ENCODE data around the gene OSBPL3.
A peak's percentile ranks its signal among the peaks of the same experiment; 100 is the strongest.
"Not testable (repeated sequence)": the region's sequence is repeated elsewhere in the genome, so short reads cannot be mapped to it uniquely, and the experiment has no call there.

OSBPL3 gene

DNA sequence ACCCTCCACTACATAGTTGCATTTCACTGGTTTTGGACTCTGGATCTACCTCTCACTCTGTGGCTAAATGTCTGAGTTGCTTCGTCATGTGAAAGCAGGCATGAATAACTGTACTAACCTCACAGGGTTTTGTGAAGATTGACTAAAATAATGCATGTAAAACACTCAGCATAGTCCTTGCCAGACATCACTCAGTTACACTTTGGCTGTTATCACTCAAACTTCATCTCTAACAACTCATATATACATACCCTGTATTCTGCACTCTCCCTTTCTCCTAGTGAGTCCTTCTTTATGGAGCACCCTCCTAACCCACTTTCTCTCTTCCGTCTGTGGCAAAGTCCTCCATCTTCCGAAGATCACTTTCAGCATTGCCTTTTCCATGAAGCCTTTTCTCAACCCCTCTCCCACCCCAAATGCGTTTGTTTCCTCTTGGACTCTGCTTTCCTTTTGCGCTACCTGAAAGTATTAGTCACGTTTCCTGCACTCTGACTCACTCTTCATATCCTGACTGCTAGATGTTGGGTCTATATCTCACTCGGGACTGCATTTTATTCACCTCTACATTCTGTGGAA, 72.6 kb downstream of the OSBPL3 start:
- H3K4me3 ChIP-seq (ENCODE audit: low read length): peak overlapping the region; percentile 29; the same call in 1 of the 2 replicates
- DNase-seq (ENCODE audit: low read depth, low spot score): peak; percentile 62

DNA sequence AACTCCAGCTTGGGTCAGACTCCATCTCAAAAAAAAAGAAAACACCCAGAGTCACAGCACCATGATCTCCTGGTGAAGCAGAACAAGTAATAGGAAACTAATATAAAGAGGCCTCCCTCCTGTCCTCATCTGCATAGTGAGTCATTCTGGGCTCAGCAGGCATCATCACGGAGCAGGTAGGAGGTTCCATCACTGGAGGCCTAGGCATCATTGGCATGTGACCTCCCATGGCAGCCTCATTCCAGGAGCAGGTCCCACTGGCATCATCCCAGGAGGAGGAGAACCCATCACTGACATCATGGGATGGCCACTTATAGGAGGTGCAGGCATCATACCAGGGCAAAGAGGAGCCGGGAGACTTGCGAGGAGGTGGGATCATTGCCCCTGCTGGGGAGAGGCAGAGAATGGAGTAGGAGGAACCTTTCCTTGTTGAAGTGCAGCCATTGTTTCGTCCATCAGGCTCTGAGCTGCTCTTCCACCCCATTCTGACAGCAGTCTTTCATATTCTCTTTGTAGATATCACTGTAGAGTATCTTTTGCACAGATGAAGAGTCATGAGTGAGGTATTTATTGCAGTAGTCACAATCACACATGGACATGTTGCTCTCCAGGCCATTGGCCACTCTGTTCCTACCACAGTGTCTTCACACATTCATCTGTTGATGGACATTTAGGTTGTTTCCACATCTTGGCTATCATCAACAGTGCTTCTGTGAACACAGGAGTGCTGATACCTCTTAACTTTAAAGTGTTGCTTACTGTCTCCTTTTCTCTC, 73.8 kb downstream of the OSBPL3 start:
- H3K4me3 ChIP-seq (ENCODE audit: low read length): no peak overlapping the region
- no peak for DNase-seq (ENCODE audit: low read depth, low spot score)

DNA sequence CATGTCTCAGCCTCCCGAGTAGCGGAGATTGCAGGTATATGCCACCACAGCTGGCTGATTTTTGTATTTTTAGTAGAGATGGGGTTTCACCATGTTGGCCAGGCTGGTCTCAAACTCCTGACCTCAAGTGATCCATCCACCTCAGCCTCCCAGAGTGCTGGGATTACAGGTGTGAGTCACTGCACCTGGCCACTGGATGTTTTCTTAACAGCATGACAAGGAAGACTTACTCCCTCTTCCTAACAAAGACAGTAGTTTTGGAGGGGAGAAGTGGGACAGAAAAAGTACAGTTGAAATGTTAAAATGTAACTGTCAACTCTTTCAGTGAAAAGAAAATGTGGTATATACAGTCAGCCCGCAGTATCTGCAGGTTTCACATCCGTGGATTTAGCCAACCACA, 76.0 kb downstream of the OSBPL3 start:
- not testable (repeated sequence) for DNase-seq (ENCODE audit: low read depth, low spot score); H3K4me3 ChIP-seq (ENCODE audit: low read length)

DNA sequence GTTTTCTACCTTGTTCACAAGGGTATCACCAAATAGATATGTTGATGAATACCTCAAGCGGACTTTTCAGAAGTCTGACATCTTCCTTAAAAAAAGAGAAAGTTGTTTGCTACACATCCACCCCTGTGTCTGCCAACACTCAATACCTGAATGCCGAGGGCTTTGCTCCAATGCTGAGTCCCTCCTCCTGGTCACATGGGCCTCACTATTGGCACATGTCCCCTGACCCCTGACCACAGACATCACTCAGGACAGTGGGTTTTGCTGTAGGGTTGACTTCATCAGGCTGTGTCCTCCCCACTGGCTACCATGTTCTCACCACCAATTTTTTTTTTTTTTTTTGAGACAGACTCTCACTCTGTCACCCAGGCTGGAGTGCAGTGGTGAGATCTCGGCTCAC, 76.4 kb downstream of the OSBPL3 start:
- no peak overlapping the region for H3K4me3 ChIP-seq (ENCODE audit: low read length)
- DNase-seq (ENCODE audit: low read depth, low spot score): no peak

DNA sequence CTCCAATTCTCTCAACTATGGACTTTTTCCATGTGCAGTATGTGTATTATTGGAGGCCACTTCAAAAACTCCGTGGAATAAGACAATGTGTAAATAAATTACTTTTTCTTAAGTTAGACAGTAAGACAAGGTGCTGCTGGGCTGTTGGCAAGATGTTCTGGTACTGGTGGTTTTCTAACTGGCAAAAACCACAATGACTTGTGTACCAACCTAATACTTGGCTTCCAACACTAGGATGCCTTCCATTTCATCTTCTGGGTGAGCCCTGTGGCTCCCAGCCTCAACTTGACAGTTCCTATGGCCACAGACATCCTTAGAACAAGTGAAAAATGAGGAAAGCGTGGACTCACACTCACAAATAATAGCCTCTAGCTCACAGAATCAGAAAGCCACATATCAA, 77.0 kb downstream of the OSBPL3 start:
- peak; percentile 62 for DNase-seq (ENCODE audit: low read depth, low spot score)
- peak overlapping the region; percentile 9; the same call in 1 of the 2 replicates for H3K4me3 ChIP-seq (ENCODE audit: low read length)

DNA sequence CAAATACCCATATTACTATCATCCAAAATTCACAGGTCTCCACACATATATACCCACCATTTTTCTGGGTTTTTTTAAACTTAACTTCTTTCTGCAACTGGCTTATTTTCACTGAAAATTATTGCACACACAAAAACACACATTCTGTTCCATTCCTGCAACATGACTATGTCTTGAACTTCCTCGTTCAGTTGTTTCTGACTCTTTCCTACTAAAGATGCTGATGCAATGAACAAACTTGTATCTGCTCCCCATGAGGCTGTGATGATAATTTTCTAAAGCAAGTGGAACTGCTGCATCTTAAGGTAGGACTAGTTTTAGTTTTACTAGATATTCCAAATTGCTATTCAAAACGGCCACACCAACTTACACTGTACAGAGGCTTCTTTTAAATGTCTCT, 77.7 kb downstream of the OSBPL3 start:
- no peak for DNase-seq (ENCODE audit: low read depth, low spot score)
- H3K4me3 ChIP-seq (ENCODE audit: low read length): no peak overlapping the region

DNA sequence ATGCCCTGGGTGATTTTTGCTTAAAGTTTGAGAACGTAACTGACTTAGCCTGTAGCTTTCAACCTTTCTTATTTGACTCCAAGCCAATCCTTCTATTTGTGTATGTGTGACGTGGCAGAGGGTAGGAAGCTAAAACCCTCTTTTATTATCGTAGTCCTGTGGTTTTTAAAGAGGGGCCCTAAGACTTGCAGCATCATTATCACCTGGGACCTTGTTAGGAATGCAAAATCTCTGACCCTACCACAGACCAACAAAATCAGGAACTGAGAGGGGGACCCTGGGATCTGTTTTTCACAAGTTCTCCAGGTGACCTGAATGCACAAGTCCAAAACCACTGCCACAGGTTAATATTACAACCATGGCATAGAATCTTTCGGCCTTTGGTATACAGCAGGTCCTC, 80.1 kb downstream of the OSBPL3 start:
- no peak for DNase-seq (ENCODE audit: low read depth, low spot score)
- no peak overlapping the region for H3K4me3 ChIP-seq (ENCODE audit: low read length)

DNA sequence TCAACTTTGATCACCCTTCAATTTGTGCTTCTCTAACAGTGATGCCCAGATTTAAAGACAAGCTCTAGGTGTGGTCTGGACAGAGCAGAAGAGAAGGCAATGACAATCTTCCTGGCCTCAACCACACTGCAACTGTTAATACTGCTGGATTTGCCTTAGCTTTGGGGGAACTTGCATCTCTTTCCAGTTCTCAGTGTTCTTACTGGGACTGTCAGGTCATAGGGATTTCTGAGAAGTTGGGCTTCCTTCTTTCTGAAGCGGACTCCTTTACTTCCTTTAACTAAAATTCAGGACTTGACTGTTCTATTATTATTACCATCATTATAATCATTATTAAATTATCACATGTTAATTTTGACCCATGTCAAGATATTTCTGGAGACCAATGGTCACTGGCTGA, 80.8 kb downstream of the OSBPL3 start:
- no peak for DNase-seq (ENCODE audit: low read depth, low spot score)
- no peak overlapping the region for H3K4me3 ChIP-seq (ENCODE audit: low read length)

DNA sequence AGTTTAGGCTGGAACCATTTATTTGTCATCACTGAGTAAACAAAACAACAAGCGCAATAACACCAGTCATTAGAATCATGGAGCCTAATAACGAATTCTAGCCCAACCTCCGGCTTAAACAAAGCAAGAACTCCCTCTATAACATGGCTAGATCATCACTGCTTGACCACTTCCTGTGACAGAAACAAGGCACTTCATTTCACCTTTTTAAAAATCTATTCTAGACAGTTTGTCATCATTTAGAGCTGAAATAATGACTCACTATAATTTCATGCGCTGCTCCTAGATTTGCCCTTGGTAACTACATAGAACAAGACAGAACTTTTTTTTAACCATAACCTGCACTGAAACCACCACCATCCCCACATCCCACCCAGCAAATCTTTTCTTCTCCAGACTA, 81.3 kb downstream of the OSBPL3 start:
- H3K4me3 ChIP-seq (ENCODE audit: low read length): no peak overlapping the region
- DNase-seq (ENCODE audit: low read depth, low spot score): no peak

DNA sequence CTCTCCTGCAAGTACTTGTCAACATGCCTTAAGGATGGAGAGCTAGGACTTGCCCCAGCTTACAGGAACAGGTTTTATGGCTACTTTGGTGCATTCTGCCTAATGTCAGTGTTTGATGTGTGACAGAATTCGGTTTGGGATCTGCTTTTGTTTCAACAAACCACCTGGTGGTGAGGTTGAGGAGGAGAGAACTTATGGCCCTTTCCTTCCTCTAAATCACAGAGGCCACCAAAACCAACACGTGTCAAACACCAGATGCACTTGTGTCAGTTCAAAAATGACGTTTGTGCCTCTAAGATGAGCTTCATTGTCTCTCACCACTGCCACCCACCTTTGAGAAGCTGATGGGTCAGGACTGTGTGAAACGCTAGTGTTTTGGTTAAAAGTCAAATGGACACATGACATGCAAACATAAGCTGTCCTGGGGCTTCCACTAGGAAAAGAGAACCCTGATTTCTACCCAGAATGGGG, 83.9 kb downstream of the OSBPL3 start:
- peak; percentile 92 for DNase-seq (ENCODE audit: low read depth, low spot score)
- H3K4me3 ChIP-seq (ENCODE audit: low read length): no peak overlapping the region

DNA sequence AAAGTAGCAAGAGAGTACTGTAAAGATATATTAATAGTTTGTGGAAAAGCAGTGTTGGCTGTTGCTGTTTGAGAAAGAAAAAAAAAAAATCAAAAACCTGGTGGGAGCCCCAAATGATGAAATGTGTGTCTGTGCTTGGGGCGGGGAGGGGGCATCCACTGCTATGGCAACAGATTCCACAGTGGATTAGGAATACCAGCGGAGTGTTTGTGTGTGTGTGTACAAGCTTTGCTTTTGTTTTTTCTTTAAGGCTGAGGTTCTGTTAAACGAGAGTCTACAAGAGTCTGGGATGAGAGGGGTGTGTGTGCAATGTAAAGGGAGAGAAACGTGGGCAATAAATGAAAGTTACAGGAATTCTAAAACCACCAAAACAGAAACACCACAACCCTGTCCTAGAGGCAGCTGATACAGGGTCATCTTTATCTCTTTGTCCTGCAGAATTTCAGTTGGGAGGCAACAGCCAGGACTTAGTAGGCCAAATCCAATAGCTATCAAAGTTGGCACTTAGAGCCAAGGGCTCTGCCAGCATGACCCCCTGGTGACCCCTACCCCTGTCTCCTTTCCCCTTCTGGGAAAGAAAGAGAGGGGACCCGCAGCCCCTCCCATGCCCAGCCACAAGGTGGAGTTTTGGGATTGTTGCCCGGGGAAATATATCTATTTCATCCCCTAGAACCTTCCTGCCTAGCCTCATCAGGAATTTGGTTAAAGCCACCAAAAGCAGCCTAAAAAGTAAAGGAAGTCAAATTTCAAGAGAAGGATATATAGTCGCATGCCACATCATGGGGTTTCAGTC, 85.4 kb downstream of the OSBPL3 start:
- H3K4me3 ChIP-seq (ENCODE audit: low read length): no peak overlapping the region
- no peak for DNase-seq (ENCODE audit: low read depth, low spot score)

DNA sequence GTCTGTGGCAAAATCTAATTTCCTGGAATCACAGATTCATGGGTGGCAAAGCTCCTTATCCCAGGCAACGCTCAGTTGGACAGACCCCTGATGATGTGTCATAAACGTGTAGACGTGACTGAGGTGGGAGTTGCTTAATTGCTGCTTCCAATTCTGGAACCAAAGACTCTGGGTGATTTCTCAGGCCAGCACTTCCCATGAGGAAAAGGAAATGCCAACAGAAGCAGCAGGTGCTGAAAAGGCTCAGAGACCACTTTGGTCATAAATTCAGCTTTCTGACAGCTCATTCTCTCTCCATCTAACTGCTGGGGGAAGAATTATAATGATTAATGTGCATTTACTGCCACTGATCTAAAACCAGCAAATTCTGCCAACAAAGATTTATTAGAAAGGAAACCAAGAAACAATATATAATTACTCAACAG, 88.7 kb downstream of the OSBPL3 start:
- H3K4me3 ChIP-seq (ENCODE audit: low read length): no peak overlapping the region
- DNase-seq (ENCODE audit: low read depth, low spot score): no peak

DNA sequence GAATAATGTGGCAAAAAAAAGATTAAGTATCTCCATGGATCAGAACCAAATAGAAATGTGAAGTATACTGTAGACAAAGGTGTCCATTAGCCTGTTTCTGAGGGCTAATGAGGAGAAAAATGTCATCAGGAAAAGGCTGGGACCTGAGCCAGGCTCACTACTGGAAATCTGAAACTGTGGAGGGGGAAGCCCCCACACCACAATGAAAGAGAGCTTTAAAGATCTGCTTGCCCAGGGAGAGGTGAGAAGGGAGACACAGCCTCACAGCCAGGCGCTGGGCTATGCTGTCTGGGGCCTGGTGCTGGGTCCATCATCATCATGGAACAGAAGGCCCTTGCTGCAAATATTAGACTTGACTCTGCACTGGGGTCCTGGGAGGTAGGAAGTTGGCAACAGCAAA, 90.4 kb downstream of the OSBPL3 start:
- no peak for DNase-seq (ENCODE audit: low read depth, low spot score)
- no peak overlapping the region for H3K4me3 ChIP-seq (ENCODE audit: low read length)

DNA sequence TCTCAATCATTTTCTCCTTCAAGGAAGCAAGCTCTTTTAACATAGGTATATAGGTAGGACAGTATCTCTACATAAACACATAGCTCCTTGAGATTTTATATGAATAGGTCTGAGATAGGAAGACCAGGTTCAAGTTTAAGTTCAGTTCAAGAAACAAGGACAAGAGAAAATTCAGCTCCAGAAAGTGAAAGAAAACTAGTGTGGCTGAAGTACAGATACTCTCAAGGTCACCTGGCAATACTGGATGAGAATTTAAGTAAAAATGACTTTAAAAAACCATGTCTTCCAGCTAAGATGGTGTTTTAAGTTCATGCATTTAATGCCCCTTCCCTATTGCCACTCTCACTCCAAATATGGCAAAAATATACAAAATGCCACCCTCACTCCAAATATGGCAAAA, 91.3 kb downstream of the OSBPL3 start:
- no peak for DNase-seq (ENCODE audit: low read depth, low spot score)
- H3K4me3 ChIP-seq (ENCODE audit: low read length): no peak overlapping the region

DNA sequence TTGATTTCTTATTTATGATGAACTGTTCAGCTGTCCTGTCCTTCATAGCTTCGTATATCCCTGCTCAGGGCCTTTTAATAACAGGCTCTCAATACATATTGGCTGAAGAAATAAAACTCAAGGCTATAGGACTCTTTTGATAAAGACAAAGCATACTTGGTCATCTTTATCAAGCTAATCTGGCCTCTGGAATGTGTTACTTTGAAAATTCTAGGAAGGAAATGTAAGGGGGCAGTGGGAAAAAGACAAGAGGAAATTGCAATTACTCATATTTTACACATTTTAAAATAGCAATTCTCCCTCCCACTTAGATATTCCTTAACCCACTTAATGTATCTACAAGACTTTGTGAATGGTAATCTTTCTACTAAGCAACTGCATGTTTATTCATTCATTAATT, 94.3 kb downstream of the OSBPL3 start:
- no peak for DNase-seq (ENCODE audit: low read depth, low spot score)
- H3K4me3 ChIP-seq (ENCODE audit: low read length): no peak overlapping the region

DNA sequence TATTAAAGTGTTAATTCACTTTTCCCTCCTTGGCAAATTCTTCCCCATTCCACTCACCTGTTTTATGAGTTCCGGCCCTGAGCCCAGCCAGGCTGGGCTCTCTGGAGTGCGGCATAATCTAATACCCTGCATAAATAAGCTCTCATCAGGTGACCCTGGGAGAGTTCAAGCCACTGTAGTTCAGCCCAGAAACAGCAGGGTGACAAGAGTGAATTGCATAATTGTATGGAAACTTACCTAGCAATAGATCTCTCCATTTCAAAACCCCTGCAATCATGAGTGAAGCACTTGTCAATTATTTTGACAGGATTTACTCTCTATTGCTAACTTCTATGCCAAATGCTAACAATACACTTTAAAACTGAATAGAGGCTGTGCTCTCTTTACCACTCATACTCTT, 94.7 kb downstream of the OSBPL3 start:
- no peak overlapping the region for H3K4me3 ChIP-seq (ENCODE audit: low read length)
- no peak for DNase-seq (ENCODE audit: low read depth, low spot score)

DNA sequence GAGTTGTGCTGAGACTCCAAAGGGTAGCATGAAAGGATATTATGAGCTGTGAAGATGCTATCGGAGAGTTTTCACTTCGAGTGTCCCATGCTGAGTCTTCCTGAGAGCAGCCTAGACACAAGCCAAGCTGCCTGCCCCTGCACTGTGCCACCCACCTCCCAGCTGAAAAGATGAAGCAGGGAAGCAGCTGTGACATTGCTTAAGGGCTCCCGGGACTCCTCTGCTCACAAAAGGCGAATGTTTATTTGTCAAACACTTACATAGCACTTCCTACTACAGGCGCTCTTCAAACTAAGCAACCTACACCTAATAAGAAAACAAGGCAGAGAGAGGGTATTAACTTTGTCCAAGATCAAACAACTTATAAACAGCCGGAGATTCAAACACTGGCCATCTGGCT, 95.6 kb downstream of the OSBPL3 start:
- no peak for DNase-seq (ENCODE audit: low read depth, low spot score)
- no peak overlapping the region for H3K4me3 ChIP-seq (ENCODE audit: low read length)

DNA sequence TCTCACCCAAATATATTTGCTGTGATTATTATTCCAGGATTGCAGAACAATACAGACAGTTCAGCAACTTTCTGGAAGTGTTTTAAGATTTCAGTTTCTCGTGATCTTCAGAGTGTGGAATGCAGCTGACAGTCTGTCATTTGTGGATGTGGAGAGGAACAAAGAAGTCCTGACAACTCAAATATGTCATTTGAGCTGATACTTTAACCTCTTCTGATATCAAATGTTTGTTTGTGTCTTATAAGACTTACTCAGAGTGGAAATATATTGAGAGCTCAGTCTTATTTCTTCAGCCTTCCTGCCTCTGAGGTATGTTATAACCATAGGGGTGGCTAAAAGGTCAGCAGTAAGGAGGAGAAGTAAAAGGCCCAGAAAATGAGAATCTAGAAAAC, 96.4 kb downstream of the OSBPL3 start:
- H3K4me3 ChIP-seq (ENCODE audit: low read length): no peak overlapping the region
- no peak for DNase-seq (ENCODE audit: low read depth, low spot score)

DNA sequence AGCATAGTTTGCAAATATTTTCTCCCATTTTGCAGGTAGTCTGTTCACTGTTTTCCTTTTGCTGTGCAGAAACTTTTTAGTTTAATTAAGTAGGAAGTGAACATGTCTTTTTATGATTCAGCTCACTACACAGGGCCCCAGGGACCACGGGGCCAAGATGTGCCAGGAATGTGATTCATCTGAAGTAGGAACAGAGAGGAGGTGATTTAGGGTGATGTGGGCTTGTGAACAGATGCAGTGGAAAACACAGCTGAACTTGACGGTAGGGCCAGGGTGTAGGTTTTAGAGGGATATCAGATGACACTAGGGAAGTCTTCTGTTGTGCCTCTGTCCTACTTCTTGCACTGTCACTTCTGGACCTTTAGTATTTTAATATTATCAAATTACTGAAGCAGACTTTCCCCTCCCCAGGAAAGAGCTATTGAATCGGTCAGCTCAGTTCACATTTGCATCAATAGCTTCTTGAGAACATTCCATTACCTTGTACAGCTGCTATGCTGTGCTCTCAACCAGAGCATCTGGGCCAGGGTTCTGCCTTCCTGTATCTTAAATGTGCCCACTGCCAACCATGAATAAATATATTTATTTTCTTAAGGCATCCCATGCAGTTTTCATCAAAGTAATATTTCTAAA, 96.9 kb downstream of the OSBPL3 start:
- H3K4me3 ChIP-seq (ENCODE audit: low read length): no peak overlapping the region
- DNase-seq (ENCODE audit: low read depth, low spot score): no peak

DNA sequence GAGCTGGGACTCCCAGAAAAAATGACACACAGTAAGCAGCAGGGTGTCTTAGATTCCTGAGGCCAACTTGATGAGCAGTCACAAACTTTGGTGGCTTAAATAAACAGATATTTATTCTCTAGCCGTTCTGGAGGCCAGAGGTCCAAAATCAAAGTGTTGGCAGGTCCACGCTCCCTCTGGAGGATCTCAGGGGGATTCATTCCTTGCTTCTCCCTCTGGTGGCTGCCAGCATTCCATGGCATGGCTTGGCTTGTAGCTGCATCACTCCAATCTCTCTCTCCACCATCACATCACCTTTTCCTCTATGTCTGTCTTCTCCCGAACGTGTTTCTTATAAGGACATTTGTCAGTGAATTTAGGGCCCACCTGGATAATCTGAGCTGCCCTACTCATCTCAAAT, 98.4 kb downstream of the OSBPL3 start:
- H3K4me3 ChIP-seq (ENCODE audit: low read length): no peak overlapping the region
- DNase-seq (ENCODE audit: low read depth, low spot score): no peak

Measured in Jurkat, Clone E6-1 (cell line).